B cell (primary cell): Measurements from ENCODE around the gene KCND3. TPM values are rescaled to one million over a fixed set of nuclear protein-coding genes. Genes with fewer than 3 reads are reported as not detected.

Experiments used
- ATAC-seq: fragments of 200-7000 bp; cut with Tn5 transposase; one replicate; pipeline ENCODE4 v1.10.0; 2021; ENCODE audit warnings: low read depth, mild to moderate bottlenecking, moderate number of reproducible peaks, moderate library complexity
- CTCF ChIA-PET: fragments of 350-600 bp; sonication (Branson Sonifier 250); formaldehyde crosslinking; loops from one replicate; lab custom pipeline; 2021; ENCODE audit warnings: antibody characterized with exemption, inconsistent platforms; lab: Charles Lee
- POLR2A ChIA-PET: fragments of 350-600 bp; sonication (Branson Sonifier 250); formaldehyde crosslinking; loops from one replicate; lab custom pipeline; 2021; ENCODE audit warnings: antibody characterized with exemption; lab: Charles Lee
- DNase-seq: peaks from one replicate; pipeline ENCODE4 v3.0.0; 2013
- H2AFZ ChIP-seq: 2 replicates; pipeline ENCODE4 v1.6.1; 2012; ENCODE audit warnings: mild to moderate bottlenecking, low read depth, low read length; ENCODE audit not compliant: insufficient read depth, poor library complexity, severe bottlenecking
- H3K27ac ChIP-seq, 2 donors: 1 replicate in 1 of 2; 2 replicates in 1 of 2; pipeline ENCODE4 v1.5.1; 2012 to 2013; ENCODE audit warnings: low read length in 2 of 2, mild to moderate bottlenecking in 2 of 2, moderate library complexity in 1 of 2
- H3K27me3 ChIP-seq, 4 experiments: fragments of 200-600 bp in 1 of 4; sonication (generic) in 1 of 4; replicated peaks in 1 of 4; 1 replicate in 2 of 4; 2 replicates in 2 of 4; pipeline versions ENCODE4 v1.6.1 to v1.7.0; 2013 to 2016; ENCODE audit warnings: low read length in 3 of 4, mild to moderate bottlenecking in 2 of 4, mixed read lengths in 1 of 4, moderate library complexity in 1 of 4; ENCODE audit not compliant: insufficient read depth in 4 of 4, control insufficient read depth in 3 of 4; ENCODE audit errors: control extremely low read depth in 1 of 4
- H3K36me3 ChIP-seq, 2 experiments: replicated peaks in 1 of 2; 1 replicate in 1 of 2; 2 replicates in 1 of 2; pipeline versions ENCODE4 v1.6.1 to v1.7.1; 2013; ENCODE audit warnings: low read length in 1 of 2; ENCODE audit not compliant: insufficient read depth in 2 of 2, control insufficient read depth in 1 of 2; ENCODE audit errors: control extremely low read depth in 1 of 2, extremely low read depth in 1 of 2
- H3K4me1 ChIP-seq, 2 donors: fragments of 200-600 bp in 1 of 2; sonication (generic) in 1 of 2; 1 replicate in 1 of 2; 2 replicates in 1 of 2; pipeline versions ENCODE4 v1.5.1 to v1.6.1; 2013 to 2017; ENCODE audit warnings: low read length in 2 of 2; ENCODE audit not compliant: control insufficient read depth in 2 of 2, insufficient read depth in 2 of 2
- H3K4me2 ChIP-seq: replicated peaks from 2 replicates; pipeline ENCODE3; 2012; ENCODE audit warnings: mild to moderate bottlenecking, low read depth, low read length; ENCODE audit not compliant: poor library complexity, severe bottlenecking
- H3K4me3 ChIP-seq, 5 experiments: fragments of 200-600 bp in 1 of 5; sonication (generic) in 1 of 5; 1 replicate in 3 of 5; 2 replicates in 2 of 5; pipeline versions ENCODE4 v1.5.1 to v1.7.0; 2011 to 2016; ENCODE audit warnings: low read length in 4 of 5, mild to moderate bottlenecking in 4 of 5, low read depth in 2 of 5, control low read depth in 1 of 5, moderate library complexity in 1 of 5; ENCODE audit not compliant: insufficient read depth in 1 of 5; ENCODE audit errors: control extremely low read depth in 1 of 5, extremely low read depth in 1 of 5
- H3K79me2 ChIP-seq: fragments of 200-600 bp; sonication (generic); one replicate; pipeline ENCODE4 v1.6.0; 2016; ENCODE audit warnings: low read length; ENCODE audit not compliant: control insufficient read depth, insufficient read depth
- H3K9ac ChIP-seq: fragments of 200-600 bp; sonication (generic); 2 replicates; pipeline ENCODE4 v1.6.1; 2017; ENCODE audit warnings: mild to moderate bottlenecking, low read length, moderate library complexity
- H3K9me3 ChIP-seq, 3 donors: one replicate each; pipeline versions ENCODE4 v1.6.1 to v1.7.1; 2013; ENCODE audit warnings: low read length in 2 of 3; ENCODE audit not compliant: control insufficient read depth in 2 of 3, insufficient read depth in 1 of 3; ENCODE audit errors: control extremely low read depth in 1 of 3
- H4K20me1 ChIP-seq: 2 replicates; pipeline ENCODE4 v1.6.0; 2012; ENCODE audit warnings: mild to moderate bottlenecking, low read length; ENCODE audit not compliant: insufficient read depth, control insufficient read depth, poor library complexity, severe bottlenecking
- H3K27ac Mint-ChIP-seq: one replicate; pipeline ENCODE4 v1.8.0; 2021; ENCODE audit warnings: mixed read lengths
- H3K27me3 Mint-ChIP-seq: one replicate; pipeline ENCODE4 v1.8.0; 2021; ENCODE audit warnings: mixed read lengths
- H3K4me1 Mint-ChIP-seq: one replicate; pipeline ENCODE4 v1.8.0; 2021; ENCODE audit warnings: mixed read lengths
- H3K4me3 Mint-ChIP-seq: one replicate; pipeline ENCODE4 v1.8.0; 2021; ENCODE audit warnings: mixed read lengths
- H3K9me3 Mint-ChIP-seq: one replicate; pipeline ENCODE4 v1.8.0; 2022; ENCODE audit warnings: mixed read lengths; ENCODE audit not compliant: insufficient read depth
- CTCF ChIP-seq: fragments of 200-600 bp; IDR thresholded peaks from one replicate; pipeline ENCODE4 v1.8.0; 2022; ENCODE audit warnings: antibody characterized with exemption, mild to moderate bottlenecking
- EZH2 ChIP-seq: IDR thresholded peaks from 2 replicates; pipeline ENCODE4 v1.6.1; 2012; ENCODE audit warnings: borderline replicate concordance, low read depth, mild to moderate bottlenecking, moderate library complexity, low read length; ENCODE audit not compliant: insufficient read depth, poor library complexity, severe bottlenecking
- WGBS: methylation state at CpG from one replicate; pipeline ENCODE4 v1.1.5; 2013; ENCODE audit warnings: missing lambda C conversion rate; ENCODE audit not compliant: insufficient coverage; 5-methylcytosine and 5-hydroxymethylcytosine counted together
- intact Hi-C: fragments of 100-400 bp; cut with micrococcal nuclease; formaldehyde crosslinking; loops from one replicate; pipeline ENCODE4 v1.10.0; 2022
- polyA plus RNA-seq: library from polyadenylated mRNA; depleted of rRNA; stranded (reverse); fragments of >200 nt; gene quantifications from 2 replicates; pipeline ENCODE4 v1.2.3, GENCODE V29; 2012
- total RNA-seq, 2 donors: library from RNA; stranded (reverse); fragments of 120-200 nt in 1 of 2; gene quantifications; 1 replicate in 1 of 2; 2 replicates in 1 of 2; pipeline versions ENCODE4 v1.2.3 to v1.2.4, GENCODE V29; 2013 to 2022

Gene KCND3
- total and polyA plus RNA-seq, 2 donors (not counting 1 experiment from before 2014, with no cell fraction given) = 0.07 TPM; not detected in 1

GRCh38 chr1:111778541-111779051 is 210.9 kb downstream of the KCND3 start:
- 57% methylated on average over 1 of the region's 2 CpGs for whole genome bisulfite sequencing
- H3K4me2 ChIP-seq = no peak overlapping the region
- H3K27me3 Mint-ChIP-seq = peaks cover 14% of the 10 kb centered on the region
- POLR2A ChIA-PET = no interaction called here
- no peaks in the 10 kb centered on the region for H3K9me3 ChIP-seq
- no peaks in the 10 kb centered on the region for H3K4me1 Mint-ChIP-seq
- no peak overlapping the region for H3K4me3 ChIP-seq
- CTCF ChIA-PET = no interaction called here
- H3K4me1 ChIP-seq = no peaks in the 10 kb centered on the region
- intact Hi-C loops = no loop called here
- no peak overlapping the region for H3K4me3 Mint-ChIP-seq
- H3K27me3 ChIP-seq = no peaks in the 10 kb centered on the region
- no peak overlapping the region for H3K27ac ChIP-seq
- H3K79me2 ChIP-seq = no peaks in the 10 kb centered on the region
- no peaks in the 10 kb centered on the region for H4K20me1 ChIP-seq
- H3K27ac Mint-ChIP-seq = no peak overlapping the region
- no peak overlapping the region for H2AFZ ChIP-seq
- H3K9me3 Mint-ChIP-seq = no peaks in the 10 kb centered on the region
- ATAC-seq (no peak), DNase-seq (no peak)
- no peak for TF ChIP-seq EZH2
- TF ChIP-seq CTCF = no peak
- no peak overlapping the region for H3K9ac ChIP-seq
- no peaks in the 10 kb centered on the region for H3K36me3 ChIP-seq

DNA sequence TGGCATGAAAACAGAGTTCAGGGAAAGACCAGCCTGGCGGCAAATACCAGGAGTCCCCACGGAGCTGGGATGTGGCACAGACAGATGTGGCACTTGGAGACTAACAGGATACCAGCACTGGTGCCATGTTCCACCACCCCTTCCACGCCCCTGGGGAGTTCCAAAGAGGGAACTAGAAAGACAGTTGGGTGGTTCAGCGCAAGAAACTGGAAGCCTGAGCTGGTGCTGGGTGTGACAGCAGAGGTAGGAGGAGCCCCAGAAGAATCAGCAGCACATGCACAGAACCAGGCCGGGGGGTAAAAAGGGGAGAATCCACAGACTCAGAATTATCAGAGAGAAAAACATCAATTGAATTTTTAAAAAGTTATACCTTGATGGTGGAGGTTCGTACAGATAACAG is 211.4 kb downstream of the KCND3 start:
- no peak overlapping the region for H3K4me2 ChIP-seq
- no peak for ATAC-seq
- ChIA-PET CTCF (no interaction called here), POLR2A (no interaction called here)
- no peak overlapping the region for H3K9ac ChIP-seq
- no peaks in the 10 kb centered on the region for H3K4me1 ChIP-seq
- H3K4me3 ChIP-seq = no peak overlapping the region
- H3K27ac ChIP-seq = no peak overlapping the region
- H4K20me1 ChIP-seq = no peaks in the 10 kb centered on the region
- H3K36me3 ChIP-seq = no peaks in the 10 kb centered on the region
- no peaks in the 10 kb centered on the region for H3K79me2 ChIP-seq
- H3K4me3 Mint-ChIP-seq = no peak overlapping the region
- no peaks in the 10 kb centered on the region for H3K4me1 Mint-ChIP-seq
- no peaks in the 10 kb centered on the region for H3K9me3 Mint-ChIP-seq
- intact Hi-C loops = no loop called here
- no peak for DNase-seq
- H2AFZ ChIP-seq = no peak overlapping the region
- TF ChIP-seq CTCF (no peak), EZH2 (no peak)
- H3K27ac Mint-ChIP-seq = no peak overlapping the region
- peaks cover 10% of the 10 kb centered on the region for H3K27me3 Mint-ChIP-seq
- no peaks in the 10 kb centered on the region for H3K27me3 ChIP-seq
- 95% methylated on average over 4 of the region's 6 CpGs for WGBS
- no peaks in the 10 kb centered on the region for H3K9me3 ChIP-seq
